ENCODE data around the gene C1orf21.

The C1orf21 gene

DNA sequence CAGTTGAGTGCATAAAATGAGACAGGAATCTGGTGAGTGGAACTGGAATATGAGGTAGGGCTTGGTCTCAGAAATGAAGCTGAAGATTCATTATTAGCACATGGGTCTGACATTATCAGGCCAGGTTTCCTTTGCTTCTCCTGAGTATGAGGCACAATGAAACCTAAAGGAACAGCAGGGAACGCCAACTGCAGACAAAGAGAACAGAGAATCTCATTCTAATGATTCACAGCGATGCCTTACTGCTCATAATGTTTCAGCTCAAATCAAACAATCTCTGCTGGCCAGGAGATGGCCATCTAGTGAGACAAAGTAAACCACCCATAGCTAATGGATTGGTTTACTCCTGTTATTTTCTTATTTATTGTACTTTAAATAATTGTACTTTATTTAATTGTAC lies 133.5 kb downstream of the C1orf21 start:
- DNase-seq: no peak

DNA sequence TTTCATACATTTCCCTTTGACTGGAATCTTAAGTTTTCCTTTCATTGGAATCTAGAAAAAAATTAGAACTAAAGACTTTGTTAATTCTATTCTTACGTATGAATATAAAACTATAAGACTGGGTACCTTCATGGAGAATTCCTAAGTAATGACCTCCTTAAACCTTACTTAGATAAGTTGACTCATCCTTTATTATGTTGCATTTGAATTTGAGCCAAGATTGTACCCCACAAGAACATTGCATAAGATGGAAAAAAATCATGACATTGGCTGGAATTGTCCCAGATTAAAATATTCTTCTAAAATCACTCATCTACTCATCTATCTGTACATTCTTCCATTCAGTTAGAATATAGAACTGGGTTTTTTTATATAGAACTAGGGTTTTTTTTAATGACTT lies 137.4 kb downstream of the C1orf21 start:
- no peak for DNase-seq

DNA sequence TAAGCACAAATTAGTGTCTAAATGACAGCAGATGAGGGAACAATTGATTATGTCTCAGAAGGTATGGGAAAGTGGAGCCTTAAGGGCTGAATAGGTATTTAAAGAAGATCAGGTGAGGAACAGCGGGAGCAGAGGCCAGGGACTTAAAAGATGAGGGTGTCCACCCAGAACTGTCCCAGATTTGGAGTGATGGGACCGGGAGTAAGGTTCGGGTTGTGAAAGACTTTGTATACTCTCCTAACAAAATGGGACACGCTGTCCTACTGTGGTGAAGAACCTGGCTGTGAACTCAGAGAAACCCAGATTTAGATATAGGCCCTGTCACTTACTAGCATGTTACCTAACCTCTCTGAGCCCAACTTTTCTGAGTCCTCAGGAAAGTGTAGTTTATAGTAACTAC lies 140.6 kb downstream of the C1orf21 start:
- no peak for DNase-seq

GRCh38 chr1:184530226-184530625 lies 143.4 kb downstream of the C1orf21 start:
- DNase-seq: no peak

- no peak for DNase-seq
Observed at GRCh38 chr1:184531296-184531695, 144.5 kb downstream of the C1orf21 start.

DNA sequence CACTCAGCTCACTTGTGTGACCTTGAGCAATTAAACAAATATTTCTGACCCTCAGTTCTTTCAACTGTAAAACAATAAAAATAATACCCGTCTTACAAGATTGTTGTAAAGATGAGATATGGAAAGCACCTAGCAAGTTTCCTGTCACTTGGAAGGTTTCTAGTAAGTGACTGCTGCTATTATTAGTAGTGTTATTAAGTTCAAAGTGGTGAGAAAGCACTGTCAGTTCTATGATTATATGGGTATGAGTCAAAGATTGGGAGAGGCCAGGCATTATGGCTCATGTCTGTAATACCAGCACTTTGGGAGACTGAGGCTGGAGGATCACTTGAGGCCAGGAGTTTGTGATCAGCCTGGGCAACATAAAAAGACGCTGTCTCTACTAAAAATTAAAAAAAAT lies 145.4 kb downstream of the C1orf21 start:
- DNase-seq: no peak

DNA sequence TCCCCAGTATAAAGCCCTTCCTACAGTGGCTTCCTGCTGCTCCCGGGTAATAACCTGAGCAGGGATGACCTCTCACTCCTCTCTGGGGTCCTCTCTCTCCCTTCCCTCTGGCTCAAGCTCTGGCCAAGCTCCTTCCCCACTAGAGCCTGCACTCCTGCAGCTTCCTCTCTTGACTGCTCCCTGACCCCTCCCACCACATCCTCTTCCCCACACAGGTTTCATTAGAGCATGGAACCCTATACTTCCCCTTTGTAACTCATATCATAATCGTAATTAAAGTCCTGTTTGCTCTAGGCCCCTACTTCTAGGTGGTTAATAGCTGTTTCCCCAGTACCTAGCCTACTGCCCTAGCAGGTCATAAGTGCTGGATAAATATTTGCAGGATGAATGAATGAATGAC lies 146.2 kb downstream of the C1orf21 start:
- DNase-seq: peak; percentile 64

- no peak for DNase-seq
Observed at GRCh38 chr1:184533915-184534314, 147.1 kb downstream of the C1orf21 start.

GRCh38 chr1:184534690-184535089 lies 147.9 kb downstream of the C1orf21 start:
- no peak for DNase-seq

DNA sequence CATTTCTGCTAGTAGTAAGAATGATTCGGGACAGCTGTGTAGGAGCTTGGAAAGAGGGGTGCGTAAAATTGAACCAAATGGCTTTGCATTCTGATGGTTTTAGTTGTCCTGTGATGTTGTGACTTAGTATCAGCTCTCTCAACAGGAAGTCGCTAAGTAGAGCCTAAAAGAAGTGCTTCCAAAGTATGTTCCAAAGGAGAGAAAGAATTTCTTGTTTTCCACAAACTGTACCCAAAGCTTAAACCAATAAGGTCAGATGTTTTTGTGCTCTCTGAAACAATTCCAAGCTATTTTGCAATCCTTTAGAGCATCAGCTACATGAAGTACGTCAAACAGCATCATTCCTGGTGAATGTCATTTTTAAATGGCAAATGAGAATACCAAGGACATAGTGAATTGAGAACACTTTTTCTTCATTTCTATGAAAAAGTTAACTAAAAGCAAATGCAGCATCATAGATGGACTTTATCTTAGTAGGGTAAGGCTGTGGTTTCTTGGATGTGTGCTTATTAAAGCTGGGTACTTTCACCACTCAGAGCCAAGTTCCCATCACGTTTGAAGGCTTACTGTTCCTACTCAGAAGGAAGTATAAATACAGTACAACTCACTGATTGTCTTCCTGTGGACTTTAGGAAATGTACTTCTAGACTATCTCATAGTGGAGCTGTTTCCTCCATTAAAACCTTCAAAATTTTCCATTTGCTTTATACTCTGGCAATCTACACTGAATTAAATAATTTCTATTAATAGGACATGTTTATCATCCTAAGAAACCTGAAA lies 148.6 kb downstream of the C1orf21 start:
- no peak for DNase-seq

DNA sequence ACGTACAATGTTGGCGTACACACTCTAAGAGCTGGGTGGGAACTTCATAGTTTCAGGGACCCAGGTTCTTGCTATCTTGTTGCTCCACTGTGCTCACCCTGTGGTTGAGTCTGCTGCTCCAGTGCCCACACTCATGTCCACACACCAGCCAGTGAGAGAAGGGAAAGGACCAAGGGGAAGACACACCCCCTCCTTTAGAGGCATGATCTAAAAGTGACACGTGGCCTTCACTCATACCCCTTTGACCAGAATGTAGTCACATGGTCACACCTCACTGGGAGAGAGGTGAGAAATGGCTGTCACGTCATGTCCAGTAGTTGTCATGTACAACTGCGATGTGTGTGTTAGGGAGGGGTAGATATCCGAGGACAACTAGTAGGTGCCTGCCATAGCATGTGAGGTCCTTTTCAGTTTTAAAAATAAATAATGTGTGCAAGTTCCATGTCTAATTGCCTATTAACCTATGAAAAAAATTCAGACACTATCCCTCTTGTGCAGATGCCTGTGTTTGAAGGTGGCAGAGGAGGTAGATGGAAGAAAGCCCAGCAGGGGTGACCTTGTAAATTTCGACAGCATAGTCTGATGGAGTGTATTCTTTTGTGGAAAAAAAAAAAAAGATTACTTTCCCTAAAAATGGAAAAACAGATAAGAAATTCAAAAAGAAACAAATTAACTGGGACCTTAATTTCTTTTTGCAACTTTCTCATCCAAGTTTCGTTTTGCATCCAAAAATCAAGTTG lies 149.6 kb downstream of the C1orf21 start:
- no peak for DNase-seq

GRCh38 chr1:184539580-184539979 lies 152.8 kb downstream of the C1orf21 start:
- no peak for DNase-seq

- no peak for DNase-seq
Observed at GRCh38 chr1:184541537-184542152, 154.8 kb downstream of the C1orf21 start.

GRCh38 chr1:184542291-184542690 lies 155.5 kb downstream of the C1orf21 start:
- DNase-seq: no peak

GRCh38 chr1:184545601-184546000 lies 158.8 kb downstream of the C1orf21 start:
- DNase-seq: no peak

DNA sequence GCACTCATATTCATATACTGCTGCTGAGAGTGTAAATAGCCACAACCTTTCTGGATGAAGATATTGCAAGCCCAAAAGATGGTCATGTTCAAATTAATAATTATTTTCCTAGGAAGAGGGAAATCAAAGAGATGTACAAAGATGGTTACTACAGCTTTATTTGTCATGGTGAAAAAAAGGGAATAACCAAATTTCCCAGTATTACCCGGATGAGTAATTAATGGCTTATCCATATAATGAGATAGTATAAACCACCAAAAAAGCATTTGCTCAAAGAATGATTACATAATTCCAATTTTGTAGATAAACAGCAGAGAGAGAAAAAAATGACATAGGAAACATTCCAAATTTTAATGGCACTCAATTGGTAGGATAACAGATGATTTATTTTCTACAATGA lies 165.6 kb downstream of the C1orf21 start:
- DNase-seq: peak; percentile 32

- no peak for DNase-seq
Observed at GRCh38 chr1:184553845-184554244, 167.0 kb downstream of the C1orf21 start.

GRCh38 chr1:184555665-184556641 lies 169.1 kb downstream of the C1orf21 start:
- DNase-seq: no peak

GRCh38 chr1:184556665-184557064 lies 169.8 kb downstream of the C1orf21 start:
- DNase-seq: no peak

- DNase-seq: peak; percentile 8
Observed at GRCh38 chr1:184557423-184558347, 170.9 kb downstream of the C1orf21 start.

GRCh38 chr1:184558691-184559090 lies 171.9 kb downstream of the C1orf21 start:
- DNase-seq: no peak
